ENCODE results near the gene COL25A1. TPM values are rescaled to one million over a fixed set of nuclear protein-coding genes. Genes with fewer than 3 reads are reported as not detected.
"Not testable (repeated sequence)": the region's sequence is repeated elsewhere in the genome, so short reads cannot be mapped to it uniquely, and the experiment has no call there.

The COL25A1 gene
- polyA plus RNA-seq, 1 experiment: not detected

DNA sequence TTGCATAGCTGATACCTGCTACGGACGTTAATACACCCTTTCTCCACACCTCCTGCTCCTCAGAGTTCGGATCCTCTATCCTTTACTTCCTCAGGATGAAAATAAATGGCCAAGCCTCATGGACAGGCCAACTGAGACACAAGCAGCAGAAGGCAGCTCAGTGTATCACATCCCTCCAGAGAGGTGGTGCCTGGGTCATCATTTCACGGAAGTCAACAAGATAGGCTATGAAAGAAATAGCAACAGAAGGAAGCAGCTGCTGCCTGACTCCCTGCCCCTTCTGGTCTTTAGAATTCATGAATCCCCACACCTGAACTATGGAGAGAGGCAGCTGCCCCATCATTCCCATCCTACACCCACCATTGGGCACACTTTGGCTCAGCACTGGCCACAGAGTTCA is 272.5 kb downstream of the COL25A1 start:
- DNase-seq (ENCODE audit: low read depth): no peak
- TF ChIP-seq, protein P1, sequence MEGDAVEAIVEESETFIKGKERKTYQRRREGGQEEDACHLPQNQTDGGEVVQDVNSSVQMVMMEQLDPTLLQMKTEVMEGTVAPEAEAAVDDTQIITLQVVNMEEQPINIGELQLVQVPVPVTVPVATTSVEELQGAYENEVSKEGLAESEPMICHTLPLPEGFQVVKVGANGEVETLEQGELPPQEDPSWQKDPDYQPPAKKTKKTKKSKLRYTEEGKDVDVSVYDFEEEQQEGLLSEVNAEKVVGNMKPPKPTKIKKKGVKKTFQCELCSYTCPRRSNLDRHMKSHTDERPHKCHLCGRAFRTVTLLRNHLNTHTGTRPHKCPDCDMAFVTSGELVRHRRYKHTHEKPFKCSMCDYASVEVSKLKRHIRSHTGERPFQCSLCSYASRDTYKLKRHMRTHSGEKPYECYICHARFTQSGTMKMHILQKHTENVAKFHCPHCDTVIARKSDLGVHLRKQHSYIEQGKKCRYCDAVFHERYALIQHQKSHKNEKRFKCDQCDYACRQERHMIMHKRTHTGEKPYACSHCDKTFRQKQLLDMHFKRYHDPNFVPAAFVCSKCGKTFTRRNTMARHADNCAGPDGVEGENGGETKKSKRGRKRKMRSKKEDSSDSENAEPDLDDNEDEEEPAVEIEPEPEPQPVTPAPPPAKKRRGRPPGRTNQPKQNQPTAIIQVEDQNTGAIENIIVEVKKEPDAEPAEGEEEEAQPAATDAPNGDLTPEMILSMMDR (IDR thresholded peaks at IDR 0.05; ENCODE audit: insufficient read depth, low read depth, low read length): no peak
- CTCF ChIA-PET: no interaction called here
- POLR2A ChIA-PET: no interaction called here
- H3K36me3 ChIP-seq (ENCODE audit: control insufficient read depth, insufficient read depth, low read length): no peaks in the 10 kb centered on the region
- H3K4me3 ChIP-seq (ENCODE audit: low read depth, low read length): no peak overlapping the region
- no peaks in the 10 kb centered on the region for H3K27me3 ChIP-seq (ENCODE audit: control insufficient read depth, insufficient read depth, low read length)

DNA sequence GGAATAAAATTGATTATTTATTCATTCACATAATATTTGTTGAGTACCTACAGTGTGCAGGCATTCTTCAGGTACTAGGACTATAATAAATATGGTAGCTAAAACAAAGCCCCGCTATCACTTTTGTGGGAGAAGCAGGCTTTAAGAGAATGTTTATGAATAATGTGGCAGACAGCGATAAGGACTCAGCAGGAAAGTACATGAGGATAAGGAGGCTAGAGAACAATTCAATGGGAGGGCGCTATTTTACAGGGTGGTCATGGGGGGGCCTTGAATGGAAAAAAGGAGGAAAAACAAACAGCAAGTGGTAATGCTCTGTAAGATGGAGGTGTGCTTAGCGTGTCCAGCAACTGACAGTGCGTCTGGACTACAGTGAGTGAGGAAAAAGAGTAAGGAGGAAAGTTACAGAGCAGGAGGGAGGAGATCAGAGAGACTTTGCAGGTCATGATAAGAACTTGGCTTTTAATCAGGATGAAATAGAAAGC is 275.4 kb downstream of the COL25A1 start:
- H3K36me3 ChIP-seq (ENCODE audit: control insufficient read depth, insufficient read depth, low read length): no peaks in the 10 kb centered on the region

DNA sequence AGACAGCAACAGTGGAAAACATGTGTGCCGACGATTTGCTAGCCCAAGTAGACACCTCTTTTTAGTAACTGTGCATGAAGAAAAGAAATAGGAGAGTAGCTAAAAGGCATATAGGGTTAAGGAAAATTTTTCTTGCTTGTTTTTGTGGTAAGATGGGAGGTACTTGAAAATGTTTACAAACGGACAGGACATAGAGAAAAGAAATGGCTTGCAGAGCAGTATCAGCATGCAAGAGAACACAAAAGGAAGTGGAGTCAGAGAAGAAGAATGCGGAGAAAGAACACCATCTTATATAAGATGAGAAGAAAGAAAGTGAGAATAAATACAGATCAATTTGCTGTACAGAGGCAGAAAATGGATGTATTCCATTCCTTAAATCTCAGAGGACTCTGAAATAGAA is 275.9 kb downstream of the COL25A1 start:
- POLR2A ChIA-PET: no interaction called here
- TF ChIP-seq, protein P1 (IDR thresholded peaks at IDR 0.05; ENCODE audit: insufficient read depth, low read depth, low read length): no peak
- Histone ChIP-seq H3K27me3 (ENCODE audit: control insufficient read depth, insufficient read depth, low read length) (no peaks in the 10 kb centered on the region), H3K36me3 (ENCODE audit: control insufficient read depth, insufficient read depth, low read length) (no peaks in the 10 kb centered on the region), H3K4me3 (ENCODE audit: low read depth, low read length) (no peak overlapping the region)
- CTCF ChIA-PET: no interaction called here
- no peak for DNase-seq (ENCODE audit: low read depth)

More for the DNA sequence above, 275.4 kb downstream of the COL25A1 start:
- ChIA-PET CTCF (no interaction called here), POLR2A (no interaction called here)
- DNase-seq (ENCODE audit: low read depth): no peak
- TF ChIP-seq, protein P1 (IDR thresholded peaks at IDR 0.05; ENCODE audit: insufficient read depth, low read depth, low read length): no peak
- Histone ChIP-seq H3K4me3 (ENCODE audit: low read depth, low read length) (no peak overlapping the region), H3K27me3 (ENCODE audit: control insufficient read depth, insufficient read depth, low read length) (no peaks in the 10 kb centered on the region)

DNA sequence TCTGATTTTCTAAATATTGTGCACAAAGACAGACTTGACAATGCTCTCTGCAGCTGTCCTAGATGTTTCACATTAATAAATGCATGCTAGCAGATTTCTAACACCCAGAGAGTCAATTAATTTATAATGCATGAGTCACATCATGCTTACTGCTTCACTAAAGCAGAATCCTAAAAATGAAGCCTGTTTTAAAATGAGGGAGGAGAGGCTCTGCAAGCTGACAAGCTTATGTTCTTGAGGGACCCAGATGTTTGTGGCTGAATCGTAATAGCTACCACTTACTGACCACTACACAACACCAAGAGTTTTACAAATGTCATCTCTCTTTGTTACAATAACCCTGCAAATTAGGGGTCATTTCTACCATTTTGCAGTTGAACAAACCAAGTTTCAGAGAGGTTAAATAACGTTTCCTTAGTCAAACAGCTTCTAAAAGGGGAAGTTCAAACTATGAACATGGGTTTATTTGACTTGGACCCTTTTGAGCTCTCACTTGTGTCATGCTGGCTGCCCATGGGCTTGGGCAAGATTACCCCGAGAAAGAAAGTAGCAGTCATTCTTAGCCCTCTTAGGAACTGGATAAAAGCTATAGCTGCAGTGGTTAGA is 276.9 kb downstream of the COL25A1 start:
- CTCF ChIA-PET: no interaction called here
- POLR2A ChIA-PET: no interaction called here
- no peak for DNase-seq (ENCODE audit: low read depth)
- TF ChIP-seq, protein P1 (IDR thresholded peaks at IDR 0.05; ENCODE audit: insufficient read depth, low read depth, low read length): no peak
- Histone ChIP-seq H3K27me3 (ENCODE audit: control insufficient read depth, insufficient read depth, low read length) (no peaks in the 10 kb centered on the region), H3K4me3 (ENCODE audit: low read depth, low read length) (no peak overlapping the region), H3K36me3 (ENCODE audit: control insufficient read depth, insufficient read depth, low read length) (no peaks in the 10 kb centered on the region)

DNA sequence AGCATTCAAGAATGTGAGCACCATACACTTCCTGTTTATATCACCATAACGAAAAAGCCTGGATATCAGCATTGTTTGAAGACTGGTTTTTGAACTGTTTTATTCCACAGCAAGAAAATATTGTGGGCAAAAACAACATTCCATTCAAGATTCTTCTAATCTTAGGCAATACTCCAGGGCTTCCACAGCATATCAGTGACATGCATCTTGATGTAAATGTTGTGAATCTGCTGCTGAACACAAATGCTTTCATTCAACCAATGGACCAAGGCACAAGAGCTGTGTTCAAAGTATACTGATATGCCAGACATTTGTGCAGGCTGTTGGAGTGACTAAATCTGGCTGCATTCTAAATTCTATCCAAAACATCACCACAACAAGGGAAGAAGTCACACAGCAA is 279.5 kb downstream of the COL25A1 start:
- DNase-seq (ENCODE audit: low read depth): no peak

DNA sequence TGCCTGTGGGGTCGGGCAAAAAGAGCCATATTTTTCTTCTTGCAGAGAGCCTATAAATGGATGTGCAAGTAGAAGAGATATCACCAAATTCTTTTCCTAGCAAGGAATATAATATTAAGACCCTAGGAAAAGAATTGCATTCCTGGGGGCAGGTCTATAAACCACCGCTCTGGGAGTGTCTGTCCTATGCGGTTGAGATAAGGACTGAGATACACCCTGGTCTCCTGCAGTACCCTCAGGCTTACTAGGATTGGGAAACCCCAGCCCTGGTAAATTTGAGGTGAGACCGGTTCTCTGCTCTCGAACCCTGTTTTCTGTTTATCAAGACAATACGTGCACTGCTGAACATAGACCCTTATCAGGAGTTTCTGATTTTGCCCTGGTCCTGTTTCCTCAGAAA is 280.8 kb downstream of the COL25A1 start:
- CTCF ChIA-PET; H3K27me3 ChIP-seq (ENCODE audit: control insufficient read depth, insufficient read depth, low read length); POLR2A ChIA-PET; DNase-seq (ENCODE audit: low read depth); H3K36me3 ChIP-seq (ENCODE audit: control insufficient read depth, insufficient read depth, low read length); H3K4me3 ChIP-seq (ENCODE audit: low read depth, low read length): not testable (repeated sequence)

More for the DNA sequence above, 279.5 kb downstream of the COL25A1 start:
- Histone ChIP-seq H3K27me3 (ENCODE audit: control insufficient read depth, insufficient read depth, low read length) (no peaks in the 10 kb centered on the region), H3K36me3 (ENCODE audit: control insufficient read depth, insufficient read depth, low read length) (no peaks in the 10 kb centered on the region), H3K4me3 (ENCODE audit: low read depth, low read length) (no peak overlapping the region)
- ChIA-PET CTCF (no interaction called here), POLR2A (no interaction called here)
- TF ChIP-seq, protein P1 (IDR thresholded peaks at IDR 0.05; ENCODE audit: insufficient read depth, low read depth, low read length): no peak

Data from BJ (cell line).